Fibroblast of pulmonary artery (primary cell): Measurements from ENCODE around the gene RGS19.

Experiments used
- DNase-seq: peaks from one replicate; pipeline ENCODE4 v3.0.0-alpha.2; 2010; ENCODE audit warnings: low read depth
- H3K4me3 ChIP-seq: replicated peaks from 2 replicates; pipeline ENCODE4 v1.5.1; 2011; ENCODE audit warnings: low read depth, mild to moderate bottlenecking, control low read depth, low read length, moderate library complexity
- CTCF ChIP-seq: IDR thresholded peaks from 2 replicates; pipeline ENCODE4 v1.5.1; 2011; ENCODE audit warnings: mild to moderate bottlenecking, control low read depth, low read length, inconsistent platforms; ENCODE audit errors: missing control alignments

The RGS19 gene

GRCh38 chr20:64116016-64116415, 36.7 kb upstream of the RGS19 start:
- TF ChIP-seq CTCF, result no peak
- H3K4me3 ChIP-seq, result no peak overlapping the region
- DNase-seq, result no peak

GRCh38 chr20:64115171-64115911, 36.0 kb upstream of the RGS19 start:
- no peak overlapping the region for H3K4me3 ChIP-seq
- DNase-seq, result no peak
- no peak for TF ChIP-seq CTCF

GRCh38 chr20:64114356-64114971, 35.1 kb upstream of the RGS19 start:
- TF ChIP-seq CTCF, result no peak
- no peak overlapping the region for H3K4me3 ChIP-seq
- no peak for DNase-seq

GRCh38 chr20:64113796-64114355, 34.6 kb upstream of the RGS19 start:
- no peak overlapping the region for H3K4me3 ChIP-seq
- no peak for TF ChIP-seq CTCF
- no peak for DNase-seq

- no peak for TF ChIP-seq CTCF
- no peak overlapping the region for H3K4me3 ChIP-seq
- DNase-seq, result no peak
These were observed 34.1 kb upstream of the RGS19 start for GRCh38 chr20:64113444-64113775.

- H3K4me3 ChIP-seq, result no peak overlapping the region
- DNase-seq, result no peak
- no peak for TF ChIP-seq CTCF
These were observed 33.5 kb upstream of the RGS19 start for GRCh38 chr20:64112691-64113443.
